H1 (cell line): ENCODE results near the gene TMEM178B.

Experiments used
- BACH1 ChIP-seq: IDR thresholded peaks from 2 replicates; pipeline ENCODE4 v1.6.1; 2012; ENCODE audit warnings: low read length, improper control_type of control experiment
- EGR1 ChIP-seq: IDR thresholded peaks from 2 replicates; pipeline ENCODE4 v1.6.1; 2011; ENCODE audit warnings: low read depth, low read length, borderline replicate concordance
- POLR2A ChIP-seq, 2 experiments: IDR thresholded peaks; 1 replicate in 1 of 2; 2 replicates in 1 of 2; pipeline ENCODE4 v1.6.1; 2011; ENCODE audit warnings: low read depth in 2 of 2, low read length in 2 of 2, mild to moderate bottlenecking in 2 of 2; ENCODE audit errors: control extremely low read depth in 1 of 2
- TF ChIP-seq, protein P1 (sequence below), 3 experiments: IDR thresholded peaks; 1 replicate in 2 of 3; 2 replicates in 1 of 3; pipeline versions ENCODE4 v1.5.1 to v1.6.1; 2011; ENCODE audit warnings: low read length in 3 of 3, mild to moderate bottlenecking in 3 of 3, inconsistent platforms in 2 of 3, low read depth in 1 of 3, moderate library complexity in 1 of 3; ENCODE audit not compliant: insufficient read depth in 1 of 3; ENCODE audit errors: control extremely low read depth in 1 of 3

DNA sequence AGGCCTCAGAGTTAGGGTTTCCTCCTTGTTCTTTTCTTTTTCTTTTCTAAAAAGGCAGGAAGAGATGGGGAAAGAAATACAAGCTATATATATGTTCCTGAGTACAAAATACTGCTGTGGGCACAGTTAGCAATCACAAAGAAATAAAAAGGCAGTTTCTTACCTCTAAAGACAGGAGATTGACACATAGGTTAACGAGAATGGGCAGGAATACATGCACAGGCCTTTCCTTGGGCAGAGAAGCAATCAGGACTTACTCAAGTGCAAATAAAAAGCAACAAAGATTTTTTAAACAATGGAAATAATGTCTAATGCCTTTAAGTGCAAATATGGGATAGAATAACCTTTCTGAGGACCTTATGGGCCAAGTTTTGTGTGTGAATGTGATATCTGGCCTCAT lies 357.8 kb downstream of the TMEM178B start:
- TF ChIP-seq, protein P1, sequence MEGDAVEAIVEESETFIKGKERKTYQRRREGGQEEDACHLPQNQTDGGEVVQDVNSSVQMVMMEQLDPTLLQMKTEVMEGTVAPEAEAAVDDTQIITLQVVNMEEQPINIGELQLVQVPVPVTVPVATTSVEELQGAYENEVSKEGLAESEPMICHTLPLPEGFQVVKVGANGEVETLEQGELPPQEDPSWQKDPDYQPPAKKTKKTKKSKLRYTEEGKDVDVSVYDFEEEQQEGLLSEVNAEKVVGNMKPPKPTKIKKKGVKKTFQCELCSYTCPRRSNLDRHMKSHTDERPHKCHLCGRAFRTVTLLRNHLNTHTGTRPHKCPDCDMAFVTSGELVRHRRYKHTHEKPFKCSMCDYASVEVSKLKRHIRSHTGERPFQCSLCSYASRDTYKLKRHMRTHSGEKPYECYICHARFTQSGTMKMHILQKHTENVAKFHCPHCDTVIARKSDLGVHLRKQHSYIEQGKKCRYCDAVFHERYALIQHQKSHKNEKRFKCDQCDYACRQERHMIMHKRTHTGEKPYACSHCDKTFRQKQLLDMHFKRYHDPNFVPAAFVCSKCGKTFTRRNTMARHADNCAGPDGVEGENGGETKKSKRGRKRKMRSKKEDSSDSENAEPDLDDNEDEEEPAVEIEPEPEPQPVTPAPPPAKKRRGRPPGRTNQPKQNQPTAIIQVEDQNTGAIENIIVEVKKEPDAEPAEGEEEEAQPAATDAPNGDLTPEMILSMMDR (IDR thresholded peaks at IDR 0.05; ENCODE audit: control extremely low read depth in 1 of 3, insufficient read depth in 1 of 3, low read depth in 1 of 3, low read length in 3 of 3): no peak
- TF ChIP-seq EGR1: no peak
- TF ChIP-seq POLR2A (IDR thresholded peaks at IDR 0.05; ENCODE audit: control extremely low read depth in 1 of 2, low read depth in 2 of 2, low read length in 2 of 2): no peak
- TF ChIP-seq BACH1: no peak
